ENCODE results near the gene DENND1A.
"Not testable (repeated sequence)": the region's sequence is repeated elsewhere in the genome, so short reads cannot be mapped to it uniquely, and the experiment has no call there.

The DENND1A gene

DNA sequence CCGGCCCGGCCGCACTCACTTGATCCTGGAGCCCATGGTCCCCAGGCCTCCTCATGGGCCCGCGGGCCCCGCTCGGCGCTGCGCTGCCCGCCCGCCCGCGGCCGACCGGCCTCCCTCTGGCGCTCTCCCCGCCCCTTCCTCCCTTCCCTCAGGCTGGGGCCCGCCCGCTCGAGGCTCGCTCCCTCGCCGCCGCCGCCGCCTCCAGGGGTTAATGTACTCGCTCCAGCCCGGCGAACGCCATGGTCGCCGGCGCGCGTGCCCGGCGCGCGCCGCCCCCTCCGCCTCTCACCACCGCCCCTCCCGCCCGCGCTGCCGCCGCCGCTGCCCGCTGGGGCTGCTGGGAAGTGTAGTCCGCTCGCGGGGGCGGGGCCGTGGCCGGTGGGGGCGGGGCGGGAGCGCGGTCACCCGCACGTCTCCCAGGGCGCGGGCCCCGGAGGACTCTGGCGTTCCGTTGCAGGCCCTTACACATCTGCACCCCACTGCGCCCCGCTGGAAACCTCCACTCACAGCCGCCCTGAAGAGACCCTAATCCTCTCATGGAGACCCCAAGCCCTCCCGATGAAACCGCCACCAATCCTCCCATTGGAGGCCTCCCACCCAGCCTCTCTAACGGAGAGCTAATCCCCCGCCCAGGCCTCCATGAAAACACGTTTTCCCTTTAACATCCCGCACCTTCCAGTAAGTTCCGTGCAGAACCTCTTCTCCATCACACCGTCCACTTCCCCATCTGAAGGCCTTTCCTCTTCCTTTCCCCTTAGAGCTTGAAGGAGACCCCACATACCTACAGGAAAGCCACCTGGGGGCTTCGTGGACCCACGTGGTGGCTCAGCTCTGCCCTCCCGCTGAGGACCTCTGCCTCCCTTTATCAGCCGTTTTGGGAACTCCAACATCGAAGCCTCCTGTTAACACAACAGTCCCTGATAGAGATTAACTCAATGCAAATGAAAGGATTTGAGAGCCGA, at the start of gene DENND1A:
Gene DENND1A, minus strand, starts transcription at position 257 of the 962 bp plus-strand sequence. Its CDS starts 221 bp downstream, at position 36.
- H3K27ac ChIP-seq, result peak within 1 kb of the TSS; percentile 54 to 77
- peak; percentile 91 for DNase-seq (ENCODE audit: low spot score)
- peak within 1 kb of the TSS; percentile 81 for H3K4me3 ChIP-seq
- no peak for TF ChIP-seq CTCF (IDR thresholded peaks at IDR 0.05)

GRCh38 chr9:123978981-123979380, 49.1 kb upstream of the DENND1A start:
- Histone ChIP-seq H3K27ac (no peak overlapping the region), H3K4me3 (no peak overlapping the region)
- TF ChIP-seq CTCF (IDR thresholded peaks at IDR 0.05), result no peak
- DNase-seq (ENCODE audit: low spot score), result no peak

GRCh38 chr9:123976579-123976978, 46.7 kb upstream of the DENND1A start:
- not testable (repeated sequence) for H3K4me3 ChIP-seq; H3K27ac ChIP-seq; DNase-seq (ENCODE audit: low spot score)

- no peak overlapping the region for H3K27ac ChIP-seq
- H3K4me3 ChIP-seq, result no peak overlapping the region
- no peak for DNase-seq (ENCODE audit: low spot score)
- TF ChIP-seq CTCF (IDR thresholded peaks at IDR 0.05), result no peak
Observed at GRCh38 chr9:123975871-123976270, 45.9 kb upstream of the DENND1A start.

GRCh38 chr9:123974471-123974870, 44.5 kb upstream of the DENND1A start:
- DNase-seq (ENCODE audit: low spot score), result no peak
- Histone ChIP-seq H3K27ac (no peak overlapping the region), H3K4me3 (no peak overlapping the region)
- no peak for TF ChIP-seq CTCF (IDR thresholded peaks at IDR 0.05)

GRCh38 chr9:123973590-123974223, 43.8 kb upstream of the DENND1A start:
- Histone ChIP-seq H3K4me3 (no peak overlapping the region), H3K27ac (no peak overlapping the region)
- TF ChIP-seq CTCF (IDR thresholded peaks at IDR 0.05), result no peak
- no peak for DNase-seq (ENCODE audit: low spot score)

DNA sequence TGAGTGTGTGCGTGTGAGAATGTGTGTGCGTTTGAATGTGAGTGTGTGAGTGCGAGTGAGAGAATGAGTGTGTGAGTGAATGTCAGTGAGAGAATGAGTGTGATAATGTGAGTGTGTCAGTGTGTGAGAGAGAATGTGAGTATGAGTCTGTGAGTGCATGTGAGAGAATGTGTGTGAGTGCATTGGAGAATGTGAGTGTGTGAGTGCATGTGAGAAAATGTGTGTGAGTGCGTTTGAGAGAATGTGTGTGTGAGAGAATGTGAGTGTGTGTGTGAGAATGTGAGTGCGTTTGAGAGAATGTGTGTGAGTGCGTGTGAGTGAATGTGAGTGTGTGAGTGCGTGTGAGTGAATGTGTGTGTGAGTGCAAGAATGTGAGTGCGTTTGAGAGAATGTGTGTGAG, 42.7 kb upstream of the DENND1A start:
- TF ChIP-seq CTCF (IDR thresholded peaks at IDR 0.05), result no peak
- Histone ChIP-seq H3K4me3 (no peak overlapping the region), H3K27ac (no peak overlapping the region)
- DNase-seq (ENCODE audit: low spot score), result no peak

Measured in coronary artery (tissue), 2 donors.